Stimulated activated CD4-positive, alpha-beta T cell treated with anti-CD3 and anti-CD28 coated beads, Interleukin-1b, Interleukin-23, amount 100 ng/mL, for 4 hours (primary cell): ENCODE results near the gene GJA10.

Experiments used
- DNase-seq, 2 donors: peaks; one replicate each; pipeline ENCODE4 v3.0.0-alpha.2; 2020; ENCODE audit warnings: low read depth in 2 of 2

Gene GJA10

DNA sequence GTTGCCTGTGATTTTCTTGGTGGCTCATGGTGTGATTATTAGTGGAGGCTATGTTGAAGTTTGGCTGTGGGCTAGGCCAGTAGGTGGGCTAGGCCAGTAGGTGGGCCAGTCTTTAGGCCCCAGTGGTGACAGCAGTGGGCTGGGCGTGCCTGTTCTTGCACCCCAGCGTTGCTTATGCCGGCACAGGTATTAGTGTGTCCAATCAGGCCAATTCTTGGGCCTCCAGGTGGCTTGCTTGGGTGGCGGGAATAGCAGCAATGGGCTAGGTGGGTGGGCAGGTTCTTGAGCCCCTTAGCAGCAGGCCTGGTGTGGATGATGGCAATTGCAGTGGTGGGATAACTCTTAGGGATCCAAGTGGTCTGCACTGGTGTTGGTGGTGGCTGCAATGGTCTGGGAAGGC, 22.9 kb downstream of the GJA10 start:
- no peak for DNase-seq

DNA sequence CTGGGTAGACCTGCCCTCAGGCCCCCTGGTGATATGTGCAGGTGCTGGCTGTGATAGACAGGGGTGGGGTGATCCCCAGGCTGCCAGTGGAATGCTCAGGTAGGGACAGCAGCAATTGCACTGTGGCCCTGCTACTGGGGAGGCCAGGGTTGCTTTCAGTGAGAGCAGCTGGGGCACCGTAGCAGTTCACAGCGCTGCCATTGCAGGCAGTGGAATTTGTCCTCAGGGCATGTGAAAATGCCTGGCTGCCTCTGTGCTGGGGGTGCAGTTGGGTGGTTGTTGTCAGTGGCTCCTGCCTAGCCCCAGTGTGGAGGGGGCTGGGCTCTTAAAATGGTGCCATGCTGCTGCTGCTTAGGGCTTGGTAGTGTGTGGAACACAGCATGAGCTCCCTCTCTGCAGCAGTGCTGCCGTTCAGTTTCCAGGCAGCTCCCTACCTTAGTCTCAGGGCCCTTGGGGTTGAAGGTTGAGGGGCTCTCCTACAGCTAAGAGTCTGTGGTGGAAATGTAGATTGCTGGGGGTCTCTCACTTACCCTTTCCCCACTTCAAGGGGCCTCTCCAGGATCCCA, 23.6 kb downstream of the GJA10 start:
- no peak for DNase-seq

- DNase-seq, result no peak
Observed at GRCh38 chr6:89921197-89921596, 26.9 kb downstream of the GJA10 start.

GRCh38 chr6:89921691-89922090, 27.4 kb downstream of the GJA10 start:
- no peak for DNase-seq

DNA sequence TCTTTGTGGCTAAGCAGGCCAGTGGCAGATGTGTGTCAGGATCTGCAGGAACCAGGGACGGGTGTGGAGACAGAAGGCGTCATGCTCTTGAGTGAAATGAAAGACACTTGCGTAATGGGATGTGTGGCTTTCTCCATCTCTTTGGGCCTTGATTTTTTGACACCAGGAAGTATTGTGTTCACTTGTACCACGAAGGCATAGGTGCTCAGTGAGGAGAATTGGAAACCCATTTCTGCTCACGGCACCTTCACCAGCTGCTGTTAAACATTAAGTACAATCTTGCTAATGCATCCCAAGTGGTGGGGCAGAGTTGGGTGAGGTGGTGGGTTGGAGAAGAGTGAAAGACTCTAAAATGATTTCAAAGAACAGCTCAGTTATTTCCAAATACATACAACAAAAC, 30.0 kb downstream of the GJA10 start:
- no peak for DNase-seq

DNA sequence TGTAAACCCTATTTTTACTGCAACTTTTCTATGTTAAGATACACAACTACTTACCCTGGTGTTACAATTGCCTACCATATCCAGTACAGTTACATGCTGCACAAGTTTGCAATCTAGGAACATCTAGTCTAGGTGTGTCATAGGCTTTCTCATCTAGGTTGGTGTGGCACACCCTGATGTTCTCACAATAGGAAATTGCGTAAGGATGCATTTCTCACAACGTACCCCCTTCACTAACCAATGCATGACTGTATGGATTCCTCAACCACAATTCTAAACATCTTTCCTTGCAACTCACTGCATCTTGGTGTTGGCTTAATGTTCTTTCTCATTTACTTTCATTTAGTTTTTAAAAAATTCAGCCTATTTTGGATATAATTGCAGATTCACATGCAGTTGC, 31.6 kb downstream of the GJA10 start:
- no peak for DNase-seq

- DNase-seq, result no peak
Observed at GRCh38 chr6:89927264-89927663, 33.0 kb downstream of the GJA10 start.

GRCh38 chr6:89927791-89928550, 33.7 kb downstream of the GJA10 start:
- no peak for DNase-seq

DNA sequence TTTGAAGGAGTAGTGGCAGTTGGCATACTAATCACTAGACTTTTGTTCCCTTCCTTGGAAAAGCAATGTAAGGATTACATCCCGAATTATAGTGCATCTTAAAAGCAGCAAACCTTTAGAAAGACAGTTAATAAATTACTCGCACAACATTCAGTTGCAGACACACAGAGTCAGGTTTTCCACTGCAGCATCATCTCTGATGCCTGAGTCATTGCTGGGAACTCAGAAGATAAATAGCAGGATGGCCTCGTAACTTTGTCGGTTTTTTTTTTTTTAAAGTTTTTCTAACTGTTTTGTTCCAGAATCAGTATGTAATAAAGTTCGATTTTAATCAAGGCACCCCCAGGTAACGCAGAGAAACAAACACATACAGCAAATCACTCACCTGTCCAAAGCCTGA, 34.3 kb downstream of the GJA10 start:
- no peak for DNase-seq

GRCh38 chr6:89930789-89931188, 36.5 kb downstream of the GJA10 start:
- no peak for DNase-seq

DNA sequence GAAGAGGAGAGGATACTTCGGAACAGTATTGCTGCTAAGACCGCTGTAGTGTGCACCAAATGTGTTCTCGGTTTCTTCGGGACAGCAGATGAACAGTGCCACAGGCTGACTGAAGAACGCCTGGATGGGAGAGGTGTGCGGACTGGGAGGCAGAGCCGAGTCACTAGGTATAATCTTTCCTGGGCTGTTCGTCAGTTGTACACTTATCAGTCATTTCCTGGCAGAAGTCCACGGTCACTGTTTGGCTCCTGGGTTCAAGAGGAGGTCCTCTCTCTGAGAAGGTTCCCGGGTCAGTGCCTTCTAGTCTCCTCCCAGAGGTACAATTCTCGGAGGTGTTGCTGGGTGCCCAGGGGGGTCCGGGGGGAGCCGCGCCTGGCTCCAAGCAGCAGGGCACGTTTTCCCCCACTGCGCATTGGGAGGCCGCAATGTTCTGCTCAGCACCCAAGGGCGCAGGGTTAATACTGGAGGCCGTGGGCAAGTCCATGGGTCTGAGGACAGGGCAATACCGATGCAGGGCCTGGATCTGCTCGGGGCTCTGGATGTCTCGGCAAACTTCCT, 38.1 kb downstream of the GJA10 start:
- DNase-seq, result no peak

- DNase-seq, result no peak
Observed at GRCh38 chr6:89934685-89935366, 40.6 kb downstream of the GJA10 start.

GRCh38 chr6:89936177-89936576, 41.9 kb downstream of the GJA10 start:
- DNase-seq, result no peak

DNA sequence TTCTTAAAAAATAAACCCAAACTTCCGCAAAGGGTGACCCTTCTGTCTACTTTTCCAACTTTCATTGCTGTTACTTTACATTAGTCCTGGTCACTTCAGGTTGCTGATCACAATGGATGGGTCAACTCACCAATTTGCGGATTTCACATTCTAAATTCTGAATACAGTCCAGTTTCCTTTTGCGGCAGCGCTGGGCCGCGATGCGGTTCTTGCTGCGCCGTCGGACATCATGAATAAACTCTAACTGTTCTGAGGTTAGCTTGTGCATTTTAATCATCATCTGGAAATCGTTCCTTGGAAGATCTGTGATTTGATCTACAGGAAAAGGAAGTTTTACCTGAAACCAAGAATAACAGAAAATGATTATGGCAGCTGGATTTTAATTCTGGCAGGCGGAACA, 43.7 kb downstream of the GJA10 start:
- DNase-seq, result no peak

- DNase-seq, result no peak
Observed at GRCh38 chr6:89939144-89939543, 44.9 kb downstream of the GJA10 start.

- peak; percentile 30 to 57 for DNase-seq
Observed at GRCh38 chr6:89940225-89941027, 46.2 kb downstream of the GJA10 start.

DNA sequence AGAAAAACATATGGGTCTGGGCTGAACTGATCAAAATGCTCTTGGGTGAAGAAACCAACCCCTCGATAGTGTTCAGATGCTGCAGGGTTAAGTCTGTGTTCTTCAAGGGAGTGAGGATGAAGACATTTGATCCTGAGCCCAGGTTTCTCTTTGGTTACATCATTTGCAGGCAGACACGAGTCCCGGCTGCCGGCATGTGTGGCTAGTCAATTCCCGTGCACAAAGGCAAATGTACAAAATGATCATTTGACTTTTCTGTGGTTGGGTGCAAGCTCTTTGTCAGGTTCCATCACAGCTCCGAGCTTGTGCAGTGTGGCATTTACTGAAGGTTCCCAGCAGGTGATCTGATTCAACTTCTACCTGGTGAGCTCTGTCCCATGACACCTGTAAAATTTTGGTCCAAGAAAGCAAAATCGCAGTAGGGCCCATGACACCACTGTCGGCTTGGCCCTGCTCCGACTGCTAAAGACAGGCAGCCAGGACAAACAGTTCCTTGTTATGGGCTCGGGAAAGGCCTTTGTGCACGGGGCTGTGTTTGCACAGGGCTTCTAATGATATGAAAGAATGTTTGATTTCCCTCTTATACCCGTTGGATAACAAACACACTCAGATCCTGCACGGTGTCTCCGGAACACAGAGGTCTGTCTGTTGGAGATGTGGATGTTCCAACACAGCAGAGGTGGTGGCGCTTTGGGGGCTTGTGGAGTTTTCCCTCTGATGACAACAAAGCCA, 46.9 kb downstream of the GJA10 start:
- no peak for DNase-seq

DNA sequence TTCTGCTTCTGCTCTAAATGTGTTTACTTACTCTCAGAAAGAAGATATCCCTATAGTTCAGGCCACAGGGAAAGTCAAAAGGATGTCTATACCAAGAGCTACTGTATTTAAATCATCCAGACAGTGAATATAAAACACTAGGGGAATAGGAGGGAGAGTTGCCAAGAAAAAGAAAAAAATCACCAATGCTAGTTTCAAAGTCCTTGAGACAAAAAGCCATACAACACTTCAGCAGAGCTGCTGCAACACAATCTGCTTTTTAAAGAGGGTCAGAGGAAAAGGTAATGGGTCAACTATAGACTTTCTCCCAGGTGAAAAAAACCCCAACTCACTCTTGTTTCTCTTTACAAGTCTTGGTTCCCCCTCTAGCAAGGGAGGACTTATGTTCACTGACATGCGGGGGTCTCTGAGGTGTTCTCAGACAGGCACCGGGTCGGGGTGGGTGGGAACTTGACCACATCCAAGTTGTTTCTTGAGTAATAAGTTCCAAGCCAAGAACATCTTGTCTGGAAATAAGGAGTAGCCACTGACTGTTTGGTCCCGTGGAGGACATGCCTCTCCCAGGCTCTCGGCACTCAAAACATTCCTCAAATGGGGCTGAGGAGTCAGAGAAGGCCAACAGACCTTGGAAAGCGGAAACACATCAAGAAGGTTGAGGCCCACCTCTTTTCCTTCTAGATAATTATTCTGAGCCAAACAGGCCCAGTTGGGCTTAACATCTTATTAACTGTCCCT, 47.7 kb downstream of the GJA10 start:
- DNase-seq, result no peak

DNA sequence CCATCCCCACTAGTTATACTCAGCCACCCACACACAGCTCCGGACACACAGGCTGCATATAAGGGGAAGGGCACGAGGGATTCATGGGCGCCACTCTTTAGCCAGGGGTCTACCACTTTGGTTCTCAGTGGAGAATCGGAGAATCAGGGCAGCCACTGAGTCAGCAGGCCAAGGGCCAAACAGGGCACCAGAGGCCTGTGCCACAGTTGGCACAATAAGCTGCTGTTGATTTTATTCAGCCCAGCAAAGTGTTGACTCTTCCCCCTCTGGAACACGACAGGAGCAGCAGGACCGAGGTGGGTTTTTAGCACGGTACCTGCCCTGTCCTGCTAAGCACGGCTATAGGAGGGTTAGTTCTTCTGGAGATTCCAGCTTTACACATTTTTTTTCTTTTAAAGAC, 48.3 kb downstream of the GJA10 start:
- no peak for DNase-seq

DNA sequence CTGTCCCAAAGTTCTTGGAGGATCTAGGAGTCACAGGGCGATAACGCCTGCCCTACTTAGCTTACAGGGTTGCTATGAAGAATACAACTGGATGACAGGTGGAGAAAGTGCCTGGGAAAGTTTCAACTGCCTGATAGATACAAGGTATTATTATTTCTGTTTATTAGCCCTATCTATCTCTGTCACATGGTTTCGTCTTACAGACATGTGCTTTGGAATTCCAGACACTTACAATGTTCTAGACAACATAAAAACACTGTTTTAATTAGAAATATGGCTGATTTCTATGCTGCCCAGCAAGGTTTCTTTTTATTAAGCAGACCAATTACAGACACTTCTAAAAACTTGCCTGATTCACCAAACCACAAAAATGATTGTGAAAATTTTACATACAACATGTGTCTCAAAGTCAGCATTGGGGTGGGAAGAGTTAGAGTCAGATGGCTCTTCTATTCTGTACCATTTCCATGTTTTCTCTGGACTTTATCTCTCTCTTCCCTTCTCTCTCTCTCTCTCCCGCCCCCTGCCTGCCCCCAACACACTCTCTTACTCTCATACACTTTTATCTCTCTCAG, 50.0 kb downstream of the GJA10 start:
- DNase-seq, result no peak
